NT2/D1 (cell line): Measurements from ENCODE around the gene PRKN.

Source experiments
- DNase-seq: peaks from one replicate; pipeline ENCODE4 v3.0.0-alpha.2; 2011; ENCODE audit warnings: low read depth, low spot score
- H3K27me3 ChIP-seq: 2 replicates; pipeline ENCODE4 v1.6.0; 2011; ENCODE audit warnings: mild to moderate bottlenecking; ENCODE audit not compliant: insufficient read length, insufficient read depth
- H3K36me3 ChIP-seq: 2 replicates; pipeline ENCODE4 v1.6.1; 2011; ENCODE audit warnings: mild to moderate bottlenecking, low read length, mixed read lengths; ENCODE audit not compliant: insufficient read depth, insufficient read length
- H3K4me1 ChIP-seq: 2 replicates; pipeline ENCODE4 v1.5.1; 2011; ENCODE audit not compliant: insufficient read depth, insufficient read length
- H3K4me3 ChIP-seq: 2 replicates; pipeline ENCODE4 v1.5.1; 2011; ENCODE audit warnings: low read depth; ENCODE audit not compliant: insufficient read length
- H3K9ac ChIP-seq: 2 replicates; pipeline ENCODE4 v1.6.0; 2011; ENCODE audit warnings: low read depth; ENCODE audit not compliant: insufficient read length
- H3K9me3 ChIP-seq: 2 replicates; pipeline ENCODE4 v1.5.1; 2011; ENCODE audit warnings: mild to moderate bottlenecking, low read length; ENCODE audit not compliant: insufficient read depth
- SUZ12 ChIP-seq: IDR thresholded peaks from 2 replicates; pipeline ENCODE4 v1.6.1; 2011; ENCODE audit not compliant: insufficient read length, insufficient read depth; ENCODE audit errors: extremely low read depth
- YY1 ChIP-seq: IDR thresholded peaks from 2 replicates; pipeline ENCODE4 v1.6.1; 2011; ENCODE audit not compliant: insufficient read length, insufficient read depth
- ZNF274 ChIP-seq: IDR thresholded peaks from 2 replicates; pipeline ENCODE4 v1.6.1; 2011; ENCODE audit warnings: mild to moderate bottlenecking, low read depth, low read length

Gene PRKN

DNA sequence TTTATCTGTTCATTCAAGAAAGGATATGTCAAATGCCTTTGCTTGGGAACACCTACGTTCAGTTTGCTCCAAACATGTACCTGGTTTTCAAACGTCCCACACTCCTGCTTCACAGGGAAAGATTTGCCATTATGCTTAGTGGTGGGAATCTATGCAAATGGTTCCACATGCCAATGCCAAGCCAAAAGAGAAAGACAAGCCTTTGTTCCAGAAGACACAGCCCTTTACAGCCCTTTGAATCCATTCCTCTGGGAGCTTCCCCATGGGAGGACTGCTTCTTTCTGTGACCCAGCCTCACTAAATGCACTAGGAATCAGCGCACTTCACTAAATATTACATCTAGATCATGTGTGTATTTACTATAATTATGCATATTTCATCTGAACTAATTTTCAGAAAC is 619.5 kb downstream of the PRKN start:
- TF ChIP-seq ZNF274 (no peak), YY1 (no peak), SUZ12 (no peak)
- H3K4me3 ChIP-seq: no peak overlapping the region
- no peaks in the 10 kb centered on the region for H3K36me3 ChIP-seq
- DNase-seq: peak; percentile 15
- H3K4me1 ChIP-seq: no peaks in the 10 kb centered on the region
- H3K9ac ChIP-seq: no peak overlapping the region
- no peaks in the 10 kb centered on the region for H3K27me3 ChIP-seq
- no peaks in the 10 kb centered on the region for H3K9me3 ChIP-seq

DNA sequence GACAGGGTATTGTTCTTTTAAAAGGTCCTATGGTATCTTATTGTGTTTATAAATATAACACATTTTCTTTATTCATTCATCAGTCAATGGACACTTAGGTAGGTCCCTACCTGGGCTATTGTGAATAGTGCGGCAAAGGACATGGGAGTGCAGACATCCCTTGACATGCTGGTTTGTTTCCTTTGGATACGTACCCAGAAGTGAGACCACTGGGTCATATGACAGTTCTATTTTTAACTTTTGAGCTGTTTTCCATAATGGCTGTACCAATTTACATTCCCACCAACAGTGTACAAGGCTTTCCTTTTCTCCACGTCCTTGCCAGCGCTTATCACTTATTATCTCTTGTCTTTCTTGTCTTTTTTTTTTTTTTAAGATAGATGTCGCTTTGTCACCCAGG is 627.5 kb downstream of the PRKN start:
- TF ChIP-seq SUZ12: no peak
- TF ChIP-seq ZNF274: no peak
- TF ChIP-seq YY1: no peak
- Histone ChIP-seq H3K4me3 (no peak overlapping the region), H3K9ac (no peak overlapping the region), H3K27me3 (no peaks in the 10 kb centered on the region), H3K36me3 (no peaks in the 10 kb centered on the region), H3K4me1 (no peaks in the 10 kb centered on the region), H3K9me3 (no peaks in the 10 kb centered on the region)
- DNase-seq: no peak

DNA sequence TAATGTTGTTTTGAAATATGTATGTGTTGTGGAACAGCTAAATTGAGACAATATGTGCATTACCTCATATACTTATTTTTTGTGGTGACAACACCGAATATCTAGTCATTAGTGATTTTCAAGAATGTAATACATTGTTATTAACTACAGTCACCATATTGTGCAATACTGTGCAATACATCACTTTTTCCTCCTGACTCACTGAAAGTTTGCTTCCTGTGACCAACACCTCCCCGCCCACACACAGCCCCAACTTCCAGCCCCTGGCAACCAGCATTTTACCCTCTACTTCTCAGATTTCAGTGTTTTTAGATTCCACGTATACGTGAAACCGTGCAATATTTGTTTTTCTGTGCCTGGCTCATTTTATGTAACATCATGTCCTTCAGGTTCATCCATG is 627.9 kb downstream of the PRKN start:
- H3K27me3 ChIP-seq: no peaks in the 10 kb centered on the region
- no peak overlapping the region for H3K9ac ChIP-seq
- no peak for TF ChIP-seq YY1
- no peak for TF ChIP-seq ZNF274
- no peak for TF ChIP-seq SUZ12
- H3K36me3 ChIP-seq: no peaks in the 10 kb centered on the region
- H3K9me3 ChIP-seq: no peaks in the 10 kb centered on the region
- no peak for DNase-seq
- no peaks in the 10 kb centered on the region for H3K4me1 ChIP-seq
- H3K4me3 ChIP-seq: no peak overlapping the region

DNA sequence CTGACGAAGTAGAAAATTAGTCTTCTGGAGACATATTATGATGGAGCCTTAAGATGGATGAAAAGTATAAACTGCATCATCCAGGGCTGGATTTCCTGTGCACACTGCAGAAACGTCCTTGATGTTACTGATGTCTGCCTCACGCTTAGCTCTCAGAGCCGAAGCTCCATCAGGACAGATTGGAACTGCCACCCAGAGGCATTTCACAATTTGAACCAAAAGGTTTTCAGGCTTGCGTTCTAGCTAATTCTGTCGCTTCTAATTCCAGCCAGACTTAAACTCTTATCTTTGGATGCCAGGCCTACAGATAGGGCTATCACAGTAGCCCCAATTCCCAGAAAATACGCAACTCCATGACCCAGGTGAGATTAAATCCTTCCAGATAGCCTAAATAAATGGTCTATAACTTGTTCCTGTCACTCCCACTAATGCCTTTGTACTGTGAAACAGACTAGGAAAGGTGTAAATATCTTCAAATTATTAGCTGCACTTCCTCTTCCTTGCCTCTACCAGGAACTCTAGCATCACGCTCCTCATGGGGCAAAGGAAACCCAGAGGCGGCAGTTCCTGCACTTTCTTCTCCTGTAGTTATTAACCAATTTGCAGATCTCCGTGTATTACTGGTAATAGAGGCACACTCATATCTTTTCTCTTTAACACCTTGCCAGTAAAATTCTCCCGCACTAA is 634.6 kb downstream of the PRKN start:
- no peaks in the 10 kb centered on the region for H3K4me1 ChIP-seq
- no peaks in the 10 kb centered on the region for H3K9me3 ChIP-seq
- TF ChIP-seq YY1: no peak
- no peak for TF ChIP-seq ZNF274
- no peak for TF ChIP-seq SUZ12
- no peak overlapping the region for H3K9ac ChIP-seq
- no peaks in the 10 kb centered on the region for H3K36me3 ChIP-seq
- no peak for DNase-seq
- no peak overlapping the region for H3K4me3 ChIP-seq
- H3K27me3 ChIP-seq: no peaks in the 10 kb centered on the region

DNA sequence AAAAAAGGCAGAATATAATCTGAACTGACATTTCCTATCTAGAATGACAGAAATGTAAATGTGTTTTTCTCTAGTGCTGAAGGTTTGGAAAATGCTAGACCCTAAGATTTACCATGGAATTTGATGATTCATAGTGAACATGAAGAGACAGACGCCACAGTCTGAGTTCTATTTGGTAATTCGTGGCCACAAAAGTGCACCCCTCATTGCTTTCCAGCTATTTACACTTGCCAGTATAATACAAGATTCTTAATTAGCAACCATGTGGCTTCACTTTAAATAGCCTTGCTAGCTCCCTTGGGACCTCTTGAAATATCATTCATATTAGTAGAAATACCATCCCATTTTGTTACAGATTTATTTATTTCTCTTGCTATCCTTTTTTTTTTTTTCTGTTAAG is 636.8 kb downstream of the PRKN start:
- Histone ChIP-seq H3K9ac (no peak overlapping the region), H3K4me1 (no peaks in the 10 kb centered on the region), H3K27me3 (no peaks in the 10 kb centered on the region), H3K9me3 (no peaks in the 10 kb centered on the region), H3K4me3 (no peak overlapping the region), H3K36me3 (no peaks in the 10 kb centered on the region)
- TF ChIP-seq ZNF274 (no peak), SUZ12 (no peak), YY1 (no peak)
- DNase-seq: no peak

DNA sequence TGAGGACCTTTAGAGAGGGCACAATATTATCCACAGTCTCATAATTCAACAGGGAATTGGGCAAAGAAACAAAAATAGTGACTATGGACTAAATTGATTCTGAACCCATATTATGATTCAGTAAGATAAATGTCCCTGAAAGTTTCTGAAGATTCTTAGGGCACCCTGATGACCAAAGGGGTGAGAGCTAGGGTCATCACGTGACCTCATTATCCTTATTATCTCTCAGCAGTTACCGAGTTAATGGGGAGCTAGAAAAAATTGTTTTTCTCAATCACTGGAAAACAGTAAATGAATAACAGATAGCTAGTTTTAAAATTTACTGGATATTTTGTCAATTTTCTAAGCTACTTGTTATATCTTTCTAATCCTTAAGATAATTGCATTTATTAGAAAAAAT is 639.5 kb downstream of the PRKN start:
- TF ChIP-seq ZNF274: no peak
- no peak for TF ChIP-seq YY1
- TF ChIP-seq SUZ12: no peak
- Histone ChIP-seq H3K4me3 (no peak overlapping the region), H3K9ac (no peak overlapping the region)

DNA sequence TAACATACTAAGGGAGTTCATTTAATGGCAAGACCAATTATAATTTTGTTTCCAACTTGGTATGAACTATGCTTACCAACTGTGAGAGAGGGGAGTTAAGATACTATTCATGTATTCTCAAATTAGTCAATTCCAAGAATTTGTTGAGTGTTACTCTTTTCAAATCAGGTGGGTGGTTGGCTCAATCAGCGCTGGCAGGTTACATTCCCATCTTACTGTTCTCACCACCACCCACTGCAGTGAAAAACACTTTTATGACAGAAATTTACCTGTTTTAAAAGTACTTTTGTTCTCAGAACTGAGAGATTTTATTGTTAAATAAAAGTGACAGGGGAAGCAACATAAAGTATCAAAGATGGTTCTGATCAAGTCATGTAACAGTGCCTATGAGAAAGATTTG is 642.0 kb downstream of the PRKN start:
- H3K4me1 ChIP-seq: no peaks in the 10 kb centered on the region
- no peaks in the 10 kb centered on the region for H3K27me3 ChIP-seq
- TF ChIP-seq SUZ12: no peak
- no peak for TF ChIP-seq YY1
- no peak for TF ChIP-seq ZNF274
- no peaks in the 10 kb centered on the region for H3K36me3 ChIP-seq
- H3K9me3 ChIP-seq: no peaks in the 10 kb centered on the region
- H3K9ac ChIP-seq: no peak overlapping the region
- DNase-seq: no peak
- H3K4me3 ChIP-seq: no peak overlapping the region

More for the DNA sequence above, 639.5 kb downstream of the PRKN start:
- no peak for DNase-seq
- Histone ChIP-seq H3K9me3 (no peaks in the 10 kb centered on the region), H3K36me3 (no peaks in the 10 kb centered on the region), H3K4me1 (no peaks in the 10 kb centered on the region), H3K27me3 (no peaks in the 10 kb centered on the region)
